Activated CD4-positive, alpha-beta memory T cell treated with anti-CD3 and anti-CD28 coated beads for 36 hours (primary cell): ENCODE data around the gene MARCHF9. TPM values are rescaled to one million over a fixed set of nuclear protein-coding genes. Genes with fewer than 3 reads are reported as not detected.
"Not testable (repeated sequence)": the region's sequence is repeated elsewhere in the genome, so short reads cannot be mapped to it uniquely, and the experiment has no call there.

Source experiments
- CTCF ChIA-PET: fragments of 350-600 bp; sonication (Branson Sonifier 250); formaldehyde crosslinking; loops from one replicate; lab custom pipeline; 2021; ENCODE audit warnings: antibody characterized with exemption, inconsistent platforms; lab: Charles Lee
- POLR2A ChIA-PET: fragments of 350-600 bp; sonication (Branson Sonifier 250); formaldehyde crosslinking; loops from one replicate; lab custom pipeline; 2021; ENCODE audit warnings: antibody characterized with exemption; lab: Charles Lee
- DNase-seq: peaks from one replicate; pipeline ENCODE4 v3.0.0-alpha.2; 2020
- H3K27ac Mint-ChIP-seq: one replicate; pipeline ENCODE4 v1.8.0; 2021; ENCODE audit warnings: mixed read lengths
- H3K27me3 Mint-ChIP-seq: one replicate; pipeline ENCODE4 v1.8.0; 2021; ENCODE audit warnings: mixed read lengths
- H3K36me3 Mint-ChIP-seq: one replicate; pipeline ENCODE4 v1.8.0; 2021; ENCODE audit warnings: mixed read lengths
- H3K4me1 Mint-ChIP-seq: one replicate; pipeline ENCODE4 v1.8.0; 2021; ENCODE audit warnings: low read depth, mixed read lengths
- H3K4me3 Mint-ChIP-seq: one replicate; pipeline ENCODE4 v1.8.0; 2021; ENCODE audit warnings: mild to moderate bottlenecking, mixed read lengths
- H3K9me3 Mint-ChIP-seq: one replicate; pipeline ENCODE4 v1.8.0; 2021; ENCODE audit warnings: mixed read lengths
- intact Hi-C: fragments of 100-400 bp; cut with micrococcal nuclease; formaldehyde crosslinking; loops from one replicate; pipeline ENCODE4 v1.15.1; 2023
- total RNA-seq, 2 experiments: library from RNA; stranded (reverse); gene quantifications; one replicate each; pipeline ENCODE4 v1.2.3, GENCODE V29; 2021

Gene MARCHF9, protein sequence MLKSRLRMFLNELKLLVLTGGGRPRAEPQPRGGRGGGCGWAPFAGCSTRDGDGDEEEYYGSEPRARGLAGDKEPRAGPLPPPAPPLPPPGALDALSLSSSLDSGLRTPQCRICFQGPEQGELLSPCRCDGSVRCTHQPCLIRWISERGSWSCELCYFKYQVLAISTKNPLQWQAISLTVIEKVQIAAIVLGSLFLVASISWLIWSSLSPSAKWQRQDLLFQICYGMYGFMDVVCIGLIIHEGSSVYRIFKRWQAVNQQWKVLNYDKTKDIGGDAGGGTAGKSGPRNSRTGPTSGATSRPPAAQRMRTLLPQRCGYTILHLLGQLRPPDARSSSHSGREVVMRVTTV
- total RNA-seq: 10 to 100 TPM; 20.9 to 21.2 TPM

DNA sequence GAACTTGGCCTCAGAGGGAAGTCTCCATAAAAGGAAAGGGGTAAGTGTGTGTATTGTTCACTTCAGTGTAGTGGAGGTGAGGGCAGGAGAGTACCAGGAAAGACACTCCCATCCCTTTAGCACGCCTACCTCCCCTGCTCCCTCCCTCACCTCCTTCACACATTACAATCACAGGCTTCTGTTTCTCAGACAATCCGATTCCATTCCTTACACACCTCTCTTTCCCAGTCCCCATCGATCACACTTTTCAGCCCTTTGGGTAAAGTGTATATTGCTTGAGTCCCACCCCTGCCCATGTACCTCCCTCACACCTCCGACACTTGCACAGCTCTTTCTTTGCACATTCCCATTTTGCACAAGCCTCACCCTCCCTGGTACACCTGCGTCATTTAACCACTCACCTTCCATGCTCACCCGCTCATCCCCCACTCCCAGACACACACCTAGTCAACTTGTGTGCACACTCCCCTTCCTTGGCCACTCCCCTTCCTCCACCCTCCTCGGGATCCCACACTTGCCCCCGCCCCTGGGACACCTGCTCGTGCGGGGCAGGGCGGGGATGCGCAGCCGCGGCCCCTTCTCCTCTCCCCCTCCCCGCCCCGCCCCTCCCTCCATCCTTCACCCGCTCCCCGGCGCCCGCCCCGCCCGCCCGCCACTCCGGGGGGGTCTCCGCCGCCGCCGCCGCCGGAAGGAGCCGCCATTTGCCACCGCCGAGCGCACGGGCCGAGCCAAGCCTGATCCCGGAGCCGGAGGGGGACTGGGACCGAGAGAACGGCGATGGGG, at the start of gene MARCHF9:
Gene MARCHF9 (plus strand): TSS at position 693 of the 783 bp plus-strand sequence. CDS start 426 bp downstream, outside the sequence.
- Mint-ChIP-seq H3K9me3 (no peaks in the 10 kb centered on the region), H3K4me3 (peak within 1 kb of the TSS; percentile 81), H3K27me3 (no peaks in the 10 kb centered on the region), H3K36me3 (peaks cover 36% of the 10 kb centered on the region), H3K27ac (peak within 1 kb of the TSS; percentile 77), H3K4me1 (peaks cover 60% of the 10 kb centered on the region)
- peak; percentile 92 for DNase-seq
- intact Hi-C loops: loop anchor here (10.0 kb wide), 1 partner anchor 680 kb away; the partner anchor contains the start of gene NEMP1
- ChIA-PET CTCF (interaction anchor here (0.6 to 2.6 kb wide), 2 partner anchors 10 to 31 kb away, joined by 3 to 17 read pairs; partner anchors contain the start of gene TSPAN31), POLR2A (interaction anchor here (0.6 to 1.8 kb wide), 3 partner anchors 10 to 17 kb away, joined by 3 to 6 read pairs (median 4); partner anchors contain the start of genes EEF1AKMT3 and METTL1)

DNA sequence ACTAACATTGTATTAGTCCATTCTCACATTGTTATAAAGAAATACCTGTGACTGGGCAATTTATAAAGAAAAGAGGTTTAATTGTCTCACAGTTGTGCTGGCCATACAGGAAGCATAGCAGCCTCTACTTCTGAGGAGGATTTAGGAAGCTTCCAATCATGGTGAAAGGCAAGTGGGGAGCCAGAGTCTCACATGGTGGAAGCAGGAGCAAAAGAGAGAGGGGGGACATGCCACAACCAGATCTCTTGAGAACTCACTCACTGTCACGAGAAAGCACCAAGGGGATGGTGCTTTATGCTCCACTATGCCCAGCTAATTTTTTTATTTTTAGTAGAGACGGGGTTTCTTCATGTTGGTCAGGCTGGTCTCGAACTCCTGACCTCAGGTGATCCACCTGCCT, 47.7 kb upstream of the MARCHF9 start:
- H3K27me3 Mint-ChIP-seq: no peaks in the 10 kb centered on the region
- CTCF ChIA-PET: no interaction called here
- intact Hi-C loops: no loop called here
- H3K4me3 Mint-ChIP-seq: no peak overlapping the region
- H3K9me3 Mint-ChIP-seq: peaks cover 13% of the 10 kb centered on the region
- no peak for DNase-seq
- POLR2A ChIA-PET: interaction anchor here (0.9 kb wide), 1 partner anchor 13 kb away, joined by 3 read pairs; no protein-coding TSS in a partner anchor
- H3K4me1 Mint-ChIP-seq: peaks cover 3% of the 10 kb centered on the region
- peaks cover 42% of the 10 kb centered on the region for H3K36me3 Mint-ChIP-seq
- H3K27ac Mint-ChIP-seq: no peak overlapping the region

DNA sequence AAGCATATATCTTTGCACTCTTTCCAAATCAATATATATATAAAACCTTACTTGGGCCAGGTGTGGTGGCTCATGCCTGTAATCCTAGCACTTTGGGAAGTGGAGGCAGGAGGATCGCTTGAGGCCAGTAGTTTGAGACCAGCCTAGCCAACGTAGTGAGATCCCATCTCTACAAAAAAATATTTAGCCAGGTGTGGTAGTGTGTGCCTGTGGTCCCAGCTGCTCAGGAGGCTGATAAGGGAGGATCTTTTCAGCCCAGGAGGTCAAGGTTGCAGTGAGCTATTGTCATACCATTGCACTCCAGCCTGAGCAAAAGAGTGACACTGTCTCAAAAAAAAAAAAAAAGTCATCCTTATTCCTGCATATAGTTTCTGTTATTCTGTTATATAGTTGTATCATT, 46.6 kb upstream of the MARCHF9 start:
- no peak overlapping the region for H3K27ac Mint-ChIP-seq
- H3K4me3 Mint-ChIP-seq: no peak overlapping the region
- POLR2A ChIA-PET: interaction anchor here (0.6 kb wide), 1 partner anchor 16 kb away, joined by 5 read pairs; no protein-coding TSS in a partner anchor
- no peak for DNase-seq
- H3K36me3 Mint-ChIP-seq: peaks cover 32% of the 10 kb centered on the region
- no peaks in the 10 kb centered on the region for H3K27me3 Mint-ChIP-seq
- CTCF ChIA-PET: no interaction called here
- peaks cover 3% of the 10 kb centered on the region for H3K4me1 Mint-ChIP-seq
- intact Hi-C loops: no loop called here
- peaks cover 7% of the 10 kb centered on the region for H3K9me3 Mint-ChIP-seq

DNA sequence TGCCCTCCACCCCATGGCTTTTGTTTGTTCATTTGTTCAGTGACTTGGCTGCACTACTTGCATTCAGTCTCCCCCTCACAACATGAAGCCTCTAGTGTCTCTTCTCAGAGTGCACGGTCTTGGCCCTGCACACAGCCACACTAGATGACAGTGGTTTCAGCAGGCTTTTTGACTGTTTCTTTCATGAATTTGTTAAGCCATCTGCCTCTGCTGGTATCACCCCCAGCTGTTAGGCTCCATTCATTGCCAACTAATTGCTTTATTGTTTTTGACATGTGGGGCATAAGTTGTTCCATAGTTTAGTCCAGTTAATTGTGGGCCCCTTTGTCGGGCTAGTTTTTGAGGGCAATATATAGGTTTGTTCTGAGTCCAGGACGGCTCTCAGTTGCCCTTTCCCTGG, 42.2 kb upstream of the MARCHF9 start:
- H3K27ac Mint-ChIP-seq: no peak overlapping the region
- CTCF ChIA-PET: interaction anchor here (1.2 kb wide), 1 partner anchor 12 kb away, joined by 6 read pairs; no protein-coding TSS in a partner anchor
- no peaks in the 10 kb centered on the region for H3K9me3 Mint-ChIP-seq
- H3K27me3 Mint-ChIP-seq: no peaks in the 10 kb centered on the region
- DNase-seq: no peak
- H3K4me1 Mint-ChIP-seq: peaks cover 3% of the 10 kb centered on the region
- peaks cover 18% of the 10 kb centered on the region for H3K36me3 Mint-ChIP-seq
- intact Hi-C loops: no loop called here
- no peak overlapping the region for H3K4me3 Mint-ChIP-seq
- POLR2A ChIA-PET: interaction anchor here (0.7 kb wide), 1 partner anchor 9 kb away, joined by 3 read pairs; no protein-coding TSS in a partner anchor

DNA sequence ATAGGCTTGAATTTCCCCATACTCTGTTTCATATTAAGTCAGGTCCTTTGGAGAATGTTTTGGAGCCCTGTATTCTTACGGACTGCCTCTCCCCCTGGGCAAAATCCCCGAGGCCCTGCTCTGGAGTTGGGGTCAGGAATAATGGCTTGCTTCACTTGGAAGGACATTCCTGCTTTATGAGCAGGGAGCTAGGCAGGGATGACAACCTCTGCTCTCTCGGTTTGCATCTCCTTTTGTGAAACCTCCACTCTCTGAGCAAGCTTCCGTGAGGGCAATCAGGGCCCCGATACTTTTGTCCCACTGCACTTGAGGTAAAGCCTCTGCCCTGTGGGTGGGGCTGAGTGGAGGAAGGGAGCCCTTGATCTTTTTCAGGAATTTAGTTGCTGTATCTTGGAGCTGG, 41.7 kb upstream of the MARCHF9 start:
- Mint-ChIP-seq H3K27me3 (no peaks in the 10 kb centered on the region), H3K9me3 (no peaks in the 10 kb centered on the region), H3K36me3 (peaks cover 23% of the 10 kb centered on the region), H3K4me1 (peaks cover 3% of the 10 kb centered on the region), H3K4me3 (no peak overlapping the region), H3K27ac (no peak overlapping the region)
- no peak for DNase-seq
- intact Hi-C loops: no loop called here
- POLR2A ChIA-PET: interaction anchor here (0.7 kb wide), 1 partner anchor 26 kb away, joined by 3 read pairs; no protein-coding TSS in a partner anchor
- CTCF ChIA-PET: interaction anchor here (1.2 kb wide), 1 partner anchor 12 kb away, joined by 6 read pairs; no protein-coding TSS in a partner anchor

DNA sequence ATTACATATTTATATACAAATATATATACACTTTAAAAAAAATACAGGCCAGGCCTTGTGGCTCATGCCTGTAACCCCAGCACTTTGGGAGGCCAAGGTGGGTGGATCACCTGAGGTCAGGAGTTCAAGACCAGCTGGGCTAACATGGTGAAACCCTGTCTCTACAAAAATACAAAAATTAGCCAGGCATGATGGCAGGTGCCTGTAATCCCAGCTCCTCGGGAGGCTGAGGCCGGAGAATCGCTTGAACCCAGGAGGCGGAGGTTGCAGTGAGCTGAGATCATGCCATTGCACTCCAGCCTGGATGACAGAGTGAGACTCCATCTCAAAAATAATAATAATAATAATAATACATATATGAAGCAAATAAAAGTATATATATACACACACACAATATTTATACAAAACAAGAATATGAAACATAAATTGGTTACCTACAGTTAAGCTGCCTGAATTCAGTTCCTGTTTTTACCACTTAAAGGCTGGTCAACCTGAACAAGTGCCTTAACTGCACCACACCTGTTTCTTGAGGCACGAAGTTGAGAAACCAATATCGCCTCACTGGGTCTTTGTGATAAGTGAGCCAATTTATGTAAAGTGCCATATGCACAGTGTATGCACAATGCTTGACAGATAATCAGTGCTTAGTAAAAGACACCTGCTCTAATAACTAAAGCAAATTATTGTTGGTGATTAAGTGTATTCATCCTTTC, 39.7 kb upstream of the MARCHF9 start:
- POLR2A ChIA-PET, H3K4me1 Mint-ChIP-seq, H3K27me3 Mint-ChIP-seq, H3K27ac Mint-ChIP-seq, H3K9me3 Mint-ChIP-seq, intact Hi-C loops, DNase-seq, H3K4me3 Mint-ChIP-seq: not testable (repeated sequence)
- H3K36me3 Mint-ChIP-seq: peaks cover 37% of the 10 kb centered on the region
- CTCF ChIA-PET: interaction anchor here (1.1 kb wide), 1 partner anchor 21 kb away, joined by 3 read pairs; the partner anchor contains the start of gene OS9

DNA sequence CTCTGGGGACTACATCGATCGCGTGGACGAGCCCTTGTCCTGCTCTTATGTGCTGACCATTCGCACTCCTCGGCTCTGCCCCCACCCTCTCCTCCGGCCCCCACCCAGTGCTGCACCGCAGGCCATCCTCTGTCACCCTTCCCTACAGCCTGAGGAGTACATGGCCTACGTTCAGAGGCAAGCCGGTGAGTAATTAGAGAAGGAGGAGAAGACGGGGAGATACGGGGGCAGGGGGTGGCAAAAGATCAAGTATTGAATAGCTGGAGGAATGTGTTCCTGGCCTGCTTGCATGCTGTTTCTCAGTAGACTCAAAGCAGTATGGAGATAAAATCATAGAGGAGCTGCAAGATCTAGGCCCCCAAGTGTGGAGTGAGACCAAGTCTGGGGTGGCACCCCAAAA, 39.1 kb upstream of the MARCHF9 start:
- DNase-seq: no peak
- intact Hi-C loops: no loop called here
- H3K27ac Mint-ChIP-seq: no peak overlapping the region
- ChIA-PET POLR2A (no interaction called here), CTCF (no interaction called here)
- no peaks in the 10 kb centered on the region for H3K9me3 Mint-ChIP-seq
- no peaks in the 10 kb centered on the region for H3K27me3 Mint-ChIP-seq
- no peak overlapping the region for H3K4me3 Mint-ChIP-seq
- peaks cover 42% of the 10 kb centered on the region for H3K36me3 Mint-ChIP-seq
- no peaks in the 10 kb centered on the region for H3K4me1 Mint-ChIP-seq

DNA sequence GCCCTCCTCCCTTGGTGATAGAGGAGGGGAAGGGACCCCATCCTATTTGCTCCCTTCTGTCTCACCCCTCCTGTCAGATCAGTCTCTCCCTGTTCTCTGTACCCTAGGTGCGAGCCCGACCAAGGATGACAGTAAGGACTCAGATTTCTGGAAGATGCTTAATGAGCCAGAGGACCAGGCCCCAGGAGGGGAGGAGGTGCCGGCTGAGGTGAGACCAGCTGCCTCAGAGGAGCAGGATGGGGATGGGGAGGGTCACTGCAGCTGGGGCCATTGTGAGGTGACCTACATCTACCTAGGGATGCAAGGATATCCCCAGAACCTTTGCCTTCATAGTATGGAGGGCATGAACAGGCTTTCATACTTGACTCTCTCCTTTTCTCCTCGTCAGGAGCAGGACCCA, 38.6 kb upstream of the MARCHF9 start:
- Mint-ChIP-seq H3K36me3 (peaks cover 42% of the 10 kb centered on the region), H3K27ac (no peak overlapping the region), H3K4me1 (no peaks in the 10 kb centered on the region), H3K27me3 (no peaks in the 10 kb centered on the region), H3K4me3 (no peak overlapping the region), H3K9me3 (no peaks in the 10 kb centered on the region)
- CTCF ChIA-PET: no interaction called here
- no peak for DNase-seq
- intact Hi-C loops: no loop called here
- POLR2A ChIA-PET: no interaction called here

DNA sequence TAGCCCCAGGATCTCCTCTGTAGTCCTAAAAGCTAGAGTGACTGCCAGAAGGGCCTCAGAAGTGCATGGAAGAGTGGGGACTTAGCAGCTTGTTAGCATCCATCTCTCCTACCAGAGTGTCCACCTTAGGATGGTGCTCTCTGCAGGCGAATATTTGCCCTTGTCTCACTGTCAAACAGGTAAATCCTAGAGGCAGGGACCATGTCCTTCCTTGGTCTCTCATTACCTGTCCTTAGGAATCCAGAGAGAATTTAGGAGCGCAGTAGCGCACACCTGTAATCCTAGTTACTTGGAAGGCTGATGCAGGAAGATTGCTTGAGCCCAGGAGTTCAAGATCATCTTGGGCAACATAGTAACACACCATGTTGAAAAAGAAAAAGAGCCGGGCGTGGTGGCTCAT, 37.8 kb upstream of the MARCHF9 start:
- Mint-ChIP-seq H3K9me3 (no peaks in the 10 kb centered on the region), H3K27me3 (no peaks in the 10 kb centered on the region)
- CTCF ChIA-PET: no interaction called here

DNA sequence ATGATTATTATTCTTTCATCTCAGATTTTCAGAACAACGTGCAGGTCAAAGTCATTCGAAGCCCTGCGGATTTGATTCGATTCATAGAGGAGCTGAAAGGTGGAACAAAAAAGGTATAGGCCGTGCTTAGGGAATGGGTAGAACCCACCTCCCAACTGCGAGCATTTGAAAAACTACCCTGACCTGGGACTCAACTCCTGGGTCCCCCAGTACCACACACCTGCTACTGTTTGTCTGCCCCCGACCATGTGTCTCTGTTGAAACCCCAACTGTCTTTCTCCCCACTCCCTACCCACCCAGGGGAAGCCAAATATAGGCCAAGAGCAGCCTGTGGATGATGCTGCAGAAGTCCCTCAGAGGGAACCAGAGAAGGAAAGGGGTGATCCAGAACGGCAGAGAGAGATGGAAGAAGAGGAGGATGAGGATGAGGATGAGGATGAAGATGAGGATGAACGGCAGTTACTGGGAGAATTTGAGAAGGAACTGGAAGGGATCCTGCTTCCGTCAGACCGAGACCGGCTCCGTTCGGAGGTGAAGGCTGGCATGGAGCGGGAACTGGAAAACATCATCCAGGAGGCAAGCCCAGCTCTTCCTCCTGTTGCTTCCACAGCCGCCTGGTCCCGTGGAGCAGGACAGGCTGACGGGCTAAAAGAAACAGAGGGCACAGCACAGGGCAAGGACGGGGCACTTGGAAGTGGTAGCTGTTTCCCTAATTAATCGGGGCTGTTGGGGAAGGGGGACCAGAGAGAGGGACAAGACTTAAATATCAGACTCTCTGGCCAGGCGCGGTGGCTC, 36.9 kb upstream of the MARCHF9 start:
- H3K27me3 Mint-ChIP-seq: no peaks in the 10 kb centered on the region
- no peak for DNase-seq
- peaks cover 43% of the 10 kb centered on the region for H3K36me3 Mint-ChIP-seq
- CTCF ChIA-PET: interaction anchor here (1.9 kb wide), 1 partner anchor 24 kb away, joined by 5 read pairs; no protein-coding TSS in a partner anchor
- H3K9me3 Mint-ChIP-seq: no peaks in the 10 kb centered on the region
- POLR2A ChIA-PET: no interaction called here
- H3K4me3 Mint-ChIP-seq: no peak overlapping the region
- H3K4me1 Mint-ChIP-seq: no peaks in the 10 kb centered on the region
- intact Hi-C loops: no loop called here
- H3K27ac Mint-ChIP-seq: no peak overlapping the region

More for the DNA sequence above, 37.8 kb upstream of the MARCHF9 start:
- intact Hi-C loops: no loop called here
- no peak for DNase-seq
- H3K4me1 Mint-ChIP-seq: no peaks in the 10 kb centered on the region
- H3K36me3 Mint-ChIP-seq: peaks cover 43% of the 10 kb centered on the region
- H3K4me3 Mint-ChIP-seq: no peak overlapping the region
- H3K27ac Mint-ChIP-seq: no peak overlapping the region
- POLR2A ChIA-PET: no interaction called here
